SK-N-SH (cell line): ENCODE measurements around the gene RNLS. TPM values are rescaled to one million over a fixed set of nuclear protein-coding genes. Genes with fewer than 3 reads are reported as not detected.

ENCODE experiments used
- CTCF ChIA-PET: fragments of 300-600, 350-600 bp; formaldehyde crosslinking; extraction: SDS; loops from one replicate; lab custom pipeline; 2021; lab: Yijun Ruan, JAX
- POLR2A ChIA-PET: fragments of 350-600 bp; sonication (Branson Sonifier 250); formaldehyde crosslinking; extraction: SDS; loops from one replicate; lab custom pipeline; 2020; ENCODE audit warnings: antibody characterized with exemption, inconsistent platforms; lab: Yijun Ruan, JAX
- DNase-seq: peaks from one replicate; pipeline ENCODE4 v3.0.0; 2012
- H2AFZ ChIP-seq: fragments of 200-600 bp; sonication (generic); 2 replicates; pipeline ENCODE4 v1.8.1; 2016; ENCODE audit warnings: antibody characterized with exemption, mild to moderate bottlenecking, low read depth
- H3F3A ChIP-seq: fragments of 200-600 bp; sonication (generic); replicated peaks from 2 replicates; pipeline ENCODE3; 2016; ENCODE audit warnings: antibody characterized with exemption, mild to moderate bottlenecking; ENCODE audit not compliant: insufficient read depth
- H3K27ac ChIP-seq, 2 experiments: fragments of 200-500 bp in 1 of 2; fragments of 200-600 bp in 1 of 2; sonication (Bioruptor generic) in 1 of 2; sonication (generic), shearing (Covaris generic) in 1 of 2; 2 replicates each; pipeline versions ENCODE4 v1.5.1 to v1.6.1; 2014 to 2016; ENCODE audit warnings: low read depth in 2 of 2, inconsistent platforms in 1 of 2, low read length in 1 of 2, mild to moderate bottlenecking in 1 of 2, mixed read lengths in 1 of 2
- H3K27me3 ChIP-seq: fragments of 200-600 bp; sonication (generic), shearing (Covaris generic); 2 replicates; pipeline ENCODE4 v1.6.1; 2016; ENCODE audit warnings: mixed run types; ENCODE audit not compliant: insufficient read depth
- H3K36me3 ChIP-seq, 2 experiments: fragments of 200-500 bp in 1 of 2; fragments of 200-600 bp in 1 of 2; sonication (Bioruptor generic) in 1 of 2; sonication (generic) in 1 of 2; replicated peaks in 1 of 2; 2 replicates each; pipeline versions ENCODE3 to v1.5.1; 2014 to 2016; ENCODE audit warnings: low read length in 1 of 2, mild to moderate bottlenecking in 1 of 2; ENCODE audit not compliant: insufficient read depth in 2 of 2, control insufficient read depth in 1 of 2
- H3K4me1 ChIP-seq, 2 experiments: fragments of 200-500 bp in 1 of 2; fragments of 200-600 bp in 1 of 2; sonication (Bioruptor generic) in 1 of 2; sonication (generic), shearing (Covaris generic) in 1 of 2; 2 replicates each; pipeline versions ENCODE4 v1.5.1 to v1.6.1; 2014 to 2016; ENCODE audit warnings: low read depth in 1 of 2, low read length in 1 of 2, mixed run types in 1 of 2; ENCODE audit not compliant: insufficient read depth in 2 of 2, control insufficient read depth in 1 of 2
- H3K4me2 ChIP-seq: fragments of 200-600 bp; sonication (generic), shearing (Covaris generic); 2 replicates; pipeline ENCODE4 v1.6.1; 2017; ENCODE audit warnings: mixed run types
- H3K4me3 ChIP-seq, 2 experiments: fragments of 200-500 bp in 1 of 2; fragments of 200-600 bp in 1 of 2; sonication (Bioruptor generic) in 1 of 2; sonication (generic), shearing (Covaris generic) in 1 of 2; 2 replicates each; pipeline versions ENCODE4 v1.5.1 to v1.8.1; 2014 to 2016; ENCODE audit warnings: low read depth in 2 of 2, inconsistent platforms in 1 of 2, low read length in 1 of 2, mild to moderate bottlenecking in 1 of 2, mixed read lengths in 1 of 2, moderate library complexity in 1 of 2
- H3K79me2 ChIP-seq: fragments of 200-600 bp; sonication (generic); 2 replicates; pipeline ENCODE4 v1.8.1; 2017; ENCODE audit warnings: mild to moderate bottlenecking; ENCODE audit not compliant: insufficient read depth
- H3K9ac ChIP-seq: fragments of 200-600 bp; sonication (generic); 2 replicates; pipeline ENCODE4 v1.6.1; 2017; ENCODE audit warnings: mixed run types
- H3K9me2 ChIP-seq: fragments of 200-600 bp; sonication (generic); 2 replicates; pipeline ENCODE4 v1.6.1; 2017; ENCODE audit warnings: mixed run types
- H3K9me3 ChIP-seq: fragments of 200-600 bp; sonication (generic); 2 replicates; pipeline ENCODE4 v1.6.1; 2017; ENCODE audit warnings: mixed run types, mild to moderate bottlenecking, moderate library complexity
- H4K20me1 ChIP-seq: fragments of 200-600 bp; sonication (generic); 2 replicates; pipeline ENCODE4 v1.6.1; 2017; ENCODE audit warnings: mild to moderate bottlenecking, mixed run types; ENCODE audit not compliant: insufficient read depth
- CTCF ChIP-seq: fragments of 200-600 bp; sonication (generic); IDR thresholded peaks from 2 replicates; pipeline ENCODE4 v1.6.1; 2017; ENCODE audit warnings: antibody characterized with exemption, mild to moderate bottlenecking, moderate library complexity
- EP300 ChIP-seq, 2 experiments: IDR thresholded peaks; 2 replicates each; pipeline versions ENCODE4 v1.4.0 to v1.6.1; 2012; ENCODE audit warnings: borderline replicate concordance in 1 of 2, low read depth in 1 of 2, low read length in 1 of 2
- EZH2phosphoT487 ChIP-seq: fragments of 200-600 bp; sonication (generic); IDR thresholded peaks from 2 replicates; pipeline ENCODE4 v1.6.1; 2017; ENCODE audit warnings: low read depth, mixed run types, mild to moderate bottlenecking, antibody characterized with exemption, moderate library complexity, borderline replicate concordance
- GABPA ChIP-seq: IDR thresholded peaks from 2 replicates; pipeline ENCODE4 v1.4.0; 2012; ENCODE audit warnings: low read depth, mild to moderate bottlenecking
- MAX ChIP-seq: IDR thresholded peaks from 2 replicates; pipeline ENCODE4 v1.4.0; 2012; ENCODE audit warnings: low read depth
- RAD21 ChIP-seq: IDR thresholded peaks from 2 replicates; pipeline ENCODE4 v1.6.1; 2012; ENCODE audit warnings: mild to moderate bottlenecking, low read length
- RFX5 ChIP-seq: IDR thresholded peaks from 2 replicates; pipeline ENCODE4 v1.6.1; 2012; ENCODE audit warnings: mild to moderate bottlenecking, improper control_type of control experiment, low read length
- RXRA ChIP-seq: IDR thresholded peaks from 2 replicates; pipeline ENCODE4 v1.4.0; 2012; ENCODE audit warnings: low read depth, mild to moderate bottlenecking, borderline replicate concordance
- TCF12 ChIP-seq: IDR thresholded peaks from 2 replicates; pipeline ENCODE4 v1.4.0; 2012
- ZBTB33 ChIP-seq: IDR thresholded peaks from 2 replicates; pipeline ENCODE4 v1.4.0; 2012; ENCODE audit warnings: low read depth, borderline replicate concordance
- WGBS: methylation state at CpG from one replicate; pipeline ENCODE4 v1.1.6; 2017; ENCODE audit warnings: low lambda C conversion rate; 5-methylcytosine and 5-hydroxymethylcytosine counted together
- polyA plus RNA-seq, 3 experiments: library from polyadenylated mRNA; depleted of rRNA; stranded (reverse); fragments of >200 nt; gene quantifications; 2 replicates each; pipeline ENCODE4 v1.2.3, GENCODE V29; 2012

The RNLS gene
- polyA plus RNA-seq, 1 of the 3 experiments (the other 2 are of a cell fraction) = not detected

GRCh38 chr10:88312855-88313254, 270.3 kb downstream of the RNLS start:
- no peak overlapping the region for H3K4me2 ChIP-seq
- TF ChIP-seq TCF12 = no peak
- TF ChIP-seq RFX5 = no peak
- TF ChIP-seq CTCF = no peak
- TF ChIP-seq EP300 (IDR thresholded peaks at IDR 0.05; ENCODE audit: borderline replicate concordance in 1 of 2, low read depth in 1 of 2, low read length in 1 of 2) = no peak
- no peak for TF ChIP-seq ZBTB33
- no peak overlapping the region for H2AFZ ChIP-seq
- no peaks in the 10 kb centered on the region for H3K9me3 ChIP-seq
- no peak overlapping the region for H3K27ac ChIP-seq
- POLR2A ChIA-PET = no interaction called here
- H4K20me1 ChIP-seq = no peaks in the 10 kb centered on the region
- CTCF ChIA-PET = no interaction called here
- no peak overlapping the region for H3K4me3 ChIP-seq
- H3K9ac ChIP-seq = no peak overlapping the region
- no peaks in the 10 kb centered on the region for H3K36me3 ChIP-seq
- no peaks in the 10 kb centered on the region for H3K27me3 ChIP-seq
- 89% methylated on average over 2 of the region's 2 CpGs for WGBS
- H3F3A ChIP-seq = no peaks in the 10 kb centered on the region
- no peaks in the 10 kb centered on the region for H3K9me2 ChIP-seq
- no peak for DNase-seq
- no peaks in the 10 kb centered on the region; a peak in 1 of 4 replicates for H3K4me1 ChIP-seq
- H3K79me2 ChIP-seq = no peaks in the 10 kb centered on the region

- Histone ChIP-seq H4K20me1 (no peaks in the 10 kb centered on the region), H3K9ac (no peak overlapping the region), H3K4me2 (no peak overlapping the region), H3K36me3 (no peaks in the 10 kb centered on the region), H2AFZ (no peak overlapping the region), H3K9me3 (no peaks in the 10 kb centered on the region), H3F3A (no peaks in the 10 kb centered on the region), H3K27me3 (no peaks in the 10 kb centered on the region), H3K79me2 (no peaks in the 10 kb centered on the region), H3K27ac (no peak overlapping the region), H3K4me1 (no peaks in the 10 kb centered on the region), H3K4me3 (no peak overlapping the region), H3K9me2 (no peaks in the 10 kb centered on the region)
- TF ChIP-seq GABPA (no peak), MAX (no peak), RXRA (no peak), EZH2phosphoT487 (no peak), RAD21 (no peak)
- DNase-seq = no peak
- WGBS = 69% methylated on average over 1 of the region's 1 CpG
- ChIA-PET POLR2A (no interaction called here), CTCF (no interaction called here)
These were observed 271.9 kb downstream of the RNLS start for GRCh38 chr10:88311264-88311663.
